Endothelial cell of umbilical vein (primary cell): ENCODE data around the gene ANKRD63. TPM values are rescaled to one million over a fixed set of nuclear protein-coding genes. Genes with fewer than 3 reads are reported as not detected.

Experiments
- BruUV-seq: library from RNA; stranded (reverse); fragments of 400-500 nt; replicated peaks from 2 replicates; lab custom pipeline; 2021; lab: Mats Ljungman, UMichigan
- CTCF ChIA-PET: fragments of 300-600, 350-600 bp; sonication (Branson Sonifier 250); formaldehyde crosslinking; loops from one replicate; lab custom pipeline; 2021; ENCODE audit warnings: antibody characterized with exemption, inconsistent platforms; lab: Charles Lee
- POLR2A ChIA-PET: fragments of 300-600, 350-600 bp; sonication (Branson Sonifier 250); formaldehyde crosslinking; loops from one replicate; lab custom pipeline; 2021; ENCODE audit warnings: antibody characterized with exemption, inconsistent platforms; lab: Charles Lee
- DNase-seq: peaks from one replicate; pipeline ENCODE4 v3.0.0-alpha.2; 2011; ENCODE audit warnings: low read depth, low spot score
- FAIRE-seq: peaks from 2 replicates; lab custom pipeline; 2011; peaks lifted over from hg19 to GRCh38; lab: Jason Lieb, UNC
- H2AFZ ChIP-seq: 2 replicates; pipeline ENCODE4 v1.6.0; 2012; ENCODE audit warnings: low read depth, low read length, control low read depth, inconsistent platforms
- H3K27ac ChIP-seq: 2 replicates; pipeline ENCODE4 v1.5.1; 2011; ENCODE audit warnings: low read depth, mild to moderate bottlenecking, control low read depth, low read length, moderate library complexity; ENCODE audit not compliant: insufficient read depth
- H3K27me3 ChIP-seq, 2 experiments: 2 replicates each; pipeline versions ENCODE4 v1.6.0 to v1.6.1; 2011; ENCODE audit warnings: low read length in 2 of 2, mixed read lengths in 1 of 2; ENCODE audit not compliant: control insufficient read depth in 2 of 2, insufficient read depth in 2 of 2
- H3K36me3 ChIP-seq, 2 experiments: 2 replicates in 1 of 2; 3 replicates in 1 of 2; pipeline ENCODE4 v1.5.1; 2011; ENCODE audit warnings: low read length in 2 of 2, mild to moderate bottlenecking in 1 of 2, moderate library complexity in 1 of 2; ENCODE audit not compliant: control insufficient read depth in 2 of 2, insufficient read depth in 2 of 2; ENCODE audit errors: extremely low read depth in 1 of 2
- H3K4me1 ChIP-seq: 3 replicates; pipeline ENCODE4 v1.5.1; 2011; ENCODE audit warnings: mild to moderate bottlenecking, low read length; ENCODE audit not compliant: control insufficient read depth, insufficient read depth; ENCODE audit errors: extremely low read depth
- H3K4me2 ChIP-seq: 2 replicates; pipeline ENCODE4 v1.6.1; 2011; ENCODE audit warnings: low read length, control low read depth, mixed read lengths; ENCODE audit not compliant: insufficient read depth
- H3K4me3 ChIP-seq, 3 experiments: fragments of 200-600 bp in 1 of 3; sonication (generic), shearing (Covaris generic) in 1 of 3; replicated peaks in 1 of 3; 2 replicates each; pipeline ENCODE4 v1.5.1; 2011 to 2016; ENCODE audit warnings: control low read depth in 3 of 3, low read length in 3 of 3, mild to moderate bottlenecking in 2 of 3, inconsistent platforms in 1 of 3, low read depth in 1 of 3, moderate library complexity in 1 of 3; ENCODE audit not compliant: insufficient read depth in 1 of 3
- H3K79me2 ChIP-seq: 2 replicates; pipeline ENCODE4 v1.6.0; 2012; ENCODE audit warnings: low read length, inconsistent platforms; ENCODE audit not compliant: control insufficient read depth, insufficient read depth
- H3K9ac ChIP-seq: replicated peaks from 2 replicates; pipeline ENCODE3; 2011; ENCODE audit warnings: low read length, control low read depth; ENCODE audit not compliant: insufficient read depth; ENCODE audit errors: extremely low read depth
- H3K9me1 ChIP-seq: replicated peaks from 3 replicates; pipeline ENCODE4 v1.6.0; 2011; ENCODE audit warnings: mild to moderate bottlenecking, low read length; ENCODE audit not compliant: control insufficient read depth, insufficient read depth; ENCODE audit errors: extremely low read depth
- H3K9me3 ChIP-seq: replicated peaks from 2 replicates; pipeline ENCODE4 v1.5.1; 2012; ENCODE audit warnings: low read length, inconsistent platforms; ENCODE audit not compliant: control insufficient read depth, insufficient read depth
- H4K20me1 ChIP-seq: replicated peaks from 2 replicates; pipeline ENCODE3; 2011; ENCODE audit warnings: mild to moderate bottlenecking, low read length; ENCODE audit not compliant: control insufficient read depth, insufficient read depth; ENCODE audit errors: extremely low read depth
- CTCF ChIP-seq, 2 donors: IDR thresholded peaks; 1 replicate in 1 of 2; 2 replicates in 1 of 2; pipeline ENCODE4 v1.5.1; 2011; ENCODE audit warnings: low read length in 2 of 2, mild to moderate bottlenecking in 2 of 2, moderate library complexity in 2 of 2, control low read depth in 1 of 2, inconsistent platforms in 1 of 2, low read depth in 1 of 2; ENCODE audit not compliant: insufficient read depth in 1 of 2; ENCODE audit errors: extremely low read depth in 1 of 2
- EZH2 ChIP-seq: IDR thresholded peaks from 2 replicates; pipeline ENCODE4 v1.6.1; 2012; ENCODE audit warnings: borderline replicate concordance, low read depth, mild to moderate bottlenecking, moderate library complexity, low read length, inconsistent platforms; ENCODE audit not compliant: severe bottlenecking
- FOS ChIP-seq: IDR thresholded peaks from 2 replicates; pipeline ENCODE4 v1.6.1; 2011; ENCODE audit warnings: mild to moderate bottlenecking, low read length, moderate library complexity, borderline replicate concordance; ENCODE audit not compliant: insufficient read depth
- GATA2 ChIP-seq: IDR thresholded peaks from 2 replicates; pipeline ENCODE4 v1.7.0; 2011; ENCODE audit warnings: low read depth, mild to moderate bottlenecking, moderate library complexity, mixed read lengths, low read length; ENCODE audit not compliant: insufficient read length, insufficient read depth
- JUN ChIP-seq: IDR thresholded peaks from 2 replicates; pipeline ENCODE4 v1.6.1; 2011; ENCODE audit warnings: borderline replicate concordance, low read depth; ENCODE audit not compliant: insufficient read length, insufficient read depth
- MAX ChIP-seq: IDR thresholded peaks from 2 replicates; pipeline ENCODE4 v1.6.1; 2011; ENCODE audit not compliant: insufficient read depth, insufficient read length
- MYC ChIP-seq: IDR thresholded peaks from one replicate; pipeline ENCODE4 v1.6.1; 2011; ENCODE audit warnings: mild to moderate bottlenecking, low read depth, low read length
- POLR2A ChIP-seq: IDR thresholded peaks from 2 replicates; pipeline ENCODE4 v1.6.1; 2012; ENCODE audit warnings: low read depth, mild to moderate bottlenecking, control low read depth, low read length
- POLR2AphosphoS5 ChIP-seq: IDR thresholded peaks from 2 replicates; pipeline ENCODE4 v1.6.1; 2012; ENCODE audit warnings: low read depth, mild to moderate bottlenecking, control low read depth, low read length, moderate library complexity; ENCODE audit not compliant: insufficient read depth
- dilution Hi-C: fragments of 300-500 bp; cut with MboI; formaldehyde crosslinking; loops from one replicate; pipeline ENCODE4 v1.15.0; 2019; ENCODE audit warnings: low sequenced_read_pairs; ENCODE audit not compliant: extremely low pct_ligation_motif_present
- intact Hi-C: fragments of 100-400 bp; cut with micrococcal nuclease; formaldehyde crosslinking; loops from one replicate; pipeline ENCODE4 v1.10.0; 2022
- polyA plus RNA-seq, 4 experiments: library from polyadenylated mRNA; depleted of rRNA in 3 of 4; stranded (reverse) in 3 of 4; unstranded in 1 of 4; fragments of >200 nt; gene quantifications; 2 replicates each; pipeline versions ENCODE4 v1.2.1 to v1.2.3, GENCODE V29; 2011 to 2012; ENCODE audit warnings: missing spikeins in 1 of 4
- total RNA-seq: library from RNA; stranded (reverse); gene quantifications from 2 replicates; pipeline ENCODE4 v1.2.3, GENCODE V29; 2021

ANKRD63 gene
- total and polyA plus RNA-seq, 2 donors (not counting 3 experiments of a cell fraction or from before 2014, with no cell fraction given) = not detected

DNA sequence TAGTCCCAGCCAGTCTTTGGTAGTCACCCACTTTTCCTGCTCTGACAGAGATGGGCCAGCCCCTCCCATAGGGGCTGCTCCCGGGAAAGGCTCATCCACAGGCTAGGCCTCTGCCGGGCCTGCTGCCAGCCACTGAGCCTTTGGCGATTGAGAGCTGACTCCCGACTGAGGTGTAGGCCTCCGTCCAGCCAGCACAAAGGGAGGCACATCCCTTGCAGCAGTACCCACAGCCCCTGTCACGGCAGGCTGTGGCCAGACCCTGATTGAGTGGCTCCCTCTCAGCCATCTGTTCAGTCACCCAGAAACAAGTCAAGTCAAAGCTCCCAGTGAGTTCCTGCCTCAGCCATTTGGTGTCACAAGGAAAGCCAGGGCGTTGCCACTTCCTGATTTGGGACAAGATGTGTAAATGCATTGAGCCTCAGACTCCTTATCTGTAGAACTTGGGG, 50.2 kb downstream of the ANKRD63 start:
- no peak overlapping the region for H3K9ac ChIP-seq
- TF ChIP-seq CTCF (IDR thresholded peaks at IDR 0.05; ENCODE audit: extremely low read depth in 1 of 2, insufficient read depth in 1 of 2, low read depth in 1 of 2, low read length in 2 of 2) (no peak), GATA2 (no peak), FOS (no peak), MYC (no peak), MAX (no peak), POLR2A (no peak), POLR2AphosphoS5 (no peak), JUN (no peak), EZH2 (no peak)
- no peak overlapping the region for H3K4me3 ChIP-seq
- dilution Hi-C loops = no loop called here
- no peaks in the 10 kb centered on the region for H3K4me1 ChIP-seq
- H3K9me3 ChIP-seq = no peaks in the 10 kb centered on the region
- peaks cover 0 to 5% of the 10 kb centered on the region in 2 experiments for H3K36me3 ChIP-seq
- no peaks in the 10 kb centered on the region for H3K27me3 ChIP-seq
- no peaks in the 10 kb centered on the region for H3K79me2 ChIP-seq
- no TSS peak for BruUV-seq
- H4K20me1 ChIP-seq = no peaks in the 10 kb centered on the region
- no peak for FAIRE-seq
- H3K9me1 ChIP-seq = no peaks in the 10 kb centered on the region
- intact Hi-C loops = no loop called here
- ChIA-PET POLR2A (no interaction called here), CTCF (interaction anchor here (1.0 to 1.7 kb wide), 2 partner anchors 42 to 47 kb away, joined by 3 to 8 read pairs; no protein-coding TSS in a partner anchor)
- no peak overlapping the region for H3K27ac ChIP-seq
- H3K4me2 ChIP-seq = no peak overlapping the region
- no peak for DNase-seq
- H2AFZ ChIP-seq = no peak overlapping the region

Other genes with a start within 250 kb of the ANKRD63 start
- gene SRP14, start 243.9 kb downstream of the ANKRD63 start, total RNA-seq = 220 and 260 TPM in 2 replicates
- gene SRP14, start 243.9 kb downstream of the ANKRD63 start, polyA plus RNA-seq = 304 and 330 TPM in 2 replicates
- 9.8 and 13.9 TPM in 2 replicates for gene BMF, start 174.2 kb downstream of the ANKRD63 start, total RNA-seq
- 7.4 and 8.6 TPM in 2 replicates for gene BMF, start 174.2 kb downstream of the ANKRD63 start, polyA plus RNA-seq
- gene BUB1B, start 122.0 kb downstream of the ANKRD63 start, total RNA-seq = 65.6 and 69.8 TPM in 2 replicates
- 10.1 and 12.2 TPM in 2 replicates for gene BUB1B, start 122.0 kb downstream of the ANKRD63 start, polyA plus RNA-seq
- not detected in 2 replicates for gene PAK6, start 44.0 kb downstream of the ANKRD63 start, total RNA-seq
- not detected in 2 replicates for gene PAK6, start 44.0 kb downstream of the ANKRD63 start, polyA plus RNA-seq
- 1.5 and 4.3 TPM in 2 replicates for gene PLCB2, start 24.9 kb upstream of the ANKRD63 start, total RNA-seq
- 1.6 and 1.9 TPM in 2 replicates for gene PLCB2, start 24.9 kb upstream of the ANKRD63 start, polyA plus RNA-seq
- 23.6 and 24.1 TPM in 2 replicates for gene INAFM2, start 40.6 kb upstream of the ANKRD63 start, total RNA-seq
- gene INAFM2, start 40.6 kb upstream of the ANKRD63 start, polyA plus RNA-seq = 9.4 and 10.4 TPM in 2 replicates
- 46.0 and 47.3 TPM in 2 replicates for gene CCDC9B, start 57.9 kb upstream of the ANKRD63 start, total RNA-seq
- 4.8 and 7.6 TPM in 2 replicates for gene CCDC9B, start 57.9 kb upstream of the ANKRD63 start, polyA plus RNA-seq
- not detected in 2 replicates for gene PHGR1, start 68.0 kb upstream of the ANKRD63 start, total RNA-seq
- gene PHGR1, start 68.0 kb upstream of the ANKRD63 start, polyA plus RNA-seq = not detected in 2 replicates
- gene DISP2, start 75.2 kb upstream of the ANKRD63 start, total RNA-seq = 0.65 and 1.2 TPM in 2 replicates
- 0.10 and 0.24 TPM in 2 replicates for gene DISP2, start 75.2 kb upstream of the ANKRD63 start, polyA plus RNA-seq
- gene KNSTRN, start 99.7 kb upstream of the ANKRD63 start, total RNA-seq = 54.9 and 61.4 TPM in 2 replicates
- gene KNSTRN, start 99.7 kb upstream of the ANKRD63 start, polyA plus RNA-seq = 19.1 and 24.4 TPM in 2 replicates
- gene IVD, start 122.7 kb upstream of the ANKRD63 start, total RNA-seq = 62.5 and 64.3 TPM in 2 replicates
- 33.6 and 34.1 TPM in 2 replicates for gene IVD, start 122.7 kb upstream of the ANKRD63 start, polyA plus RNA-seq
- gene BAHD1, start 157.9 kb upstream of the ANKRD63 start, total RNA-seq = 19.1 and 19.7 TPM in 2 replicates
- 6.3 and 7.0 TPM in 2 replicates for gene BAHD1, start 157.9 kb upstream of the ANKRD63 start, polyA plus RNA-seq
- 45.9 and 49.2 TPM in 2 replicates for gene CHST14, start 187.9 kb upstream of the ANKRD63 start, total RNA-seq
- gene CHST14, start 187.9 kb upstream of the ANKRD63 start, polyA plus RNA-seq = 35.1 and 38.3 TPM in 2 replicates